ENCODE data around the gene APOF.
"Not testable (repeated sequence)": the region's sequence is repeated elsewhere in the genome, so short reads cannot be mapped to it uniquely, and the experiment has no call there.

Gene APOF, protein sequence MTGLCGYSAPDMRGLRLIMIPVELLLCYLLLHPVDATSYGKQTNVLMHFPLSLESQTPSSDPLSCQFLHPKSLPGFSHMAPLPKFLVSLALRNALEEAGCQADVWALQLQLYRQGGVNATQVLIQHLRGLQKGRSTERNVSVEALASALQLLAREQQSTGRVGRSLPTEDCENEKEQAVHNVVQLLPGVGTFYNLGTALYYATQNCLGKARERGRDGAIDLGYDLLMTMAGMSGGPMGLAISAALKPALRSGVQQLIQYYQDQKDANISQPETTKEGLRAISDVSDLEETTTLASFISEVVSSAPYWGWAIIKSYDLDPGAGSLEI

GRCh38 chr12:56362130-56363059 lies at the start of gene APOF:
APOF (minus strand) TSS chr12:56362857; CDS start chr12:56362745, 112 bp downstream.
- DNase-seq (ENCODE audit: low read depth) = no peak

- no peak for DNase-seq (ENCODE audit: low read depth)
Observed at GRCh38 chr12:56411781-56412639, 49.4 kb upstream of the APOF start.

DNA sequence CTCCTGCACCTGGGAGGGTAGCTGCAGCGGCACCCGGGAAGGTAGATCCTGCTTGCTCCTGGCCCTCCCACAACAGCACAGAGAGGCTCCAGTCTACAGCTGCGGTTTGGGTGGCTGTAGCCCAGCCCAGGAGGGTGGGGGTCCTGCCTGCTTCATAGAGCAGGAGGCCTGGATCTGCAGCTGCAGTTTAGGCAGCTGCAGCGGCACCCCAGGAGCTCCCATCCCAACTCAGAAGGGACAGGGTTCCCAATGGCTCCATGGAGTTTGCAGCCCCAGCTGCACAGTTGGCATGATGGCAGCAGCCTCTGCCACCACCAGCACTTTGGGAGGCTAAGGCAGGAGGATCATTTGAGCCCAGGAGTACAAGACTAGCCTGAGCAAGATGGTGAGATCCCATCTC lies 48.1 kb upstream of the APOF start:
- no peak for DNase-seq (ENCODE audit: low read depth)

DNA sequence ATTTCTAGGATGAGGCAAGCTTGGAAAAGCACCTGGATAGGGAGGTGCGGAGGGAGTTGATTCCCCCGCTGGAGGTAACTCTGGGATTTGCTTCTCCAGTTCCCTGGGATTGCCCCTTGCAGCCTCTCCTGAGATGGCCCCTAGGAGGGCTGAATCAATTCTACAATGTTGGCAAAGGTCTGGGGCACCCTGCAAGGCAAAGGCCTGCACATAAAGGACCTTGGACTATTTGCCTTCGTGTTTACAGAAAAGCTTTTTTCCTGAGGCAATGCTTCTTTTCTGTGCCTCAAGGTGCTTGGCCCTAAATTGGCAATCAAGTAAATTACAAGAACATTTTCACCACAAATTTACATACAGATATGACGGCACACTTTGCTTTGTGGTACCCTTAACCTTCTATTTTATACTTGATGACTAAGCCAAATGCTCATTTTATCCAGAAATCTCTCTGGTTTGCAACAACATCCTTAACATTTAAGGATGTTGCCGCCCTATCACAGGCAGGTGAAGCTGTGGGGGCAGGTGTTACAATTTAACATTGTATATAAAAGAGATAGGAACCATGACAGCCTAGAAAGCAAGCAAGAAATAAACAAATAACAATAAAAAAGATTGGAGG lies 46.3 kb upstream of the APOF start:
- no peak for DNase-seq (ENCODE audit: low read depth)

DNA sequence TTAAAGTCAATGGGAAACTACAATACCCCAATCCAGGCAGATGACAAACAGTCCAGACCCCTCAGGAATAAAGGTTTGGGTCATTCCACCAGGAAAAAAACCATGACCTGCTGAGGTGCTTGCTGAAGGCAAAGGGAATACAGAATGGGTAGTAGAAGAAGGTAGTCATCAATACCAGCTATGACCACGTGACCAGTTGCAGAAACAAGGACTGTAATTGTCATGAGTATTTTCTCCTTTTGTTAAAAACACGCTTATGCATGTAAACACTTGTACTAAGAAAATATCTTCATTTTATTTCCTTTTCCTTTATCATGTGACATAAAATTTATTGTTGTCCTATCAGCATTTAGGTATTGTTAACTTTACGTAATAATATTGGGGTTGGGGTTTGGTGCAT lies 41.6 kb upstream of the APOF start:
- DNase-seq (ENCODE audit: low read depth) = not testable (repeated sequence)

DNA sequence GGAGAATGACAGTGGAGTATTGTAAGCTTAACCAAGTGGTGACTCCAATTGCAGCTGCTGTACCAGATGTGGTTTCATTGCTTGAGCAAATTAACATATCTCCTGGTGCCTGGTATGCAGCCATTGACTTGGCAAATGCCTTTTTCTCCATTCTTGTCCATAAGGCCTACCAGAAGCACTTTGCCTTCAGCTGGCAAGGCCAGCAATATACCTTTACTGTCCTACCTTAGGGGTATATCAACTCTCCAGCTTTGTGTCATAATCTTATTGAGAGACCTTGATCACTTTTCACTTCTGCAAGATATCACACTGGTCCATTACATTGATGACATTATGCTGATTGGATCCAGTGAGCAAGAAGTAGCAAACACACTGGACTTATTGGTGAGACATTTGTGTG lies 39.0 kb upstream of the APOF start:
- not testable (repeated sequence) for DNase-seq (ENCODE audit: low read depth)

- not testable (repeated sequence) for DNase-seq (ENCODE audit: low read depth)
Observed at GRCh38 chr12:56401125-56401524, 38.5 kb upstream of the APOF start.

DNA sequence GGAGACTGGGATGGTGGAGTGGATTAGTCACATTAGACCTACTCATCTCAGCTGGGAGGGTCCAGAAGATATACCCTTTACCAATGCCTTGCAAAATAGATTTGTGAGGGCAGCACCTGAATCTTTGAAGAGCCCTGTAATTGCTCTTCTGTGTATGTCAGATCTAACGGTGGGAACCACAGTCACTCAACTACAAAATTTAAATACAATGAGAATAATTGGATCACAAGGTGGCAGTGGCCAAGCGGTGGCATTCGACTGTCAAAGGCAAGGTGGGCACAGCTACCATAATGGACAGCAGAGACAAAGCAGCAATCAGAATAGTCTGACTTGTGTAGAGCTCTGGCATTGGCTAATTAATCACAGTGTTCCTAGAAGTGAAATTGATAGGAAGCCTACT lies 36.8 kb upstream of the APOF start:
- not testable (repeated sequence) for DNase-seq (ENCODE audit: low read depth)

GRCh38 chr12:56398324-56398723 lies 35.7 kb upstream of the APOF start:
- DNase-seq (ENCODE audit: low read depth) = no peak

- DNase-seq (ENCODE audit: low read depth) = no peak
Observed at GRCh38 chr12:56392331-56392730, 29.7 kb upstream of the APOF start.

DNA sequence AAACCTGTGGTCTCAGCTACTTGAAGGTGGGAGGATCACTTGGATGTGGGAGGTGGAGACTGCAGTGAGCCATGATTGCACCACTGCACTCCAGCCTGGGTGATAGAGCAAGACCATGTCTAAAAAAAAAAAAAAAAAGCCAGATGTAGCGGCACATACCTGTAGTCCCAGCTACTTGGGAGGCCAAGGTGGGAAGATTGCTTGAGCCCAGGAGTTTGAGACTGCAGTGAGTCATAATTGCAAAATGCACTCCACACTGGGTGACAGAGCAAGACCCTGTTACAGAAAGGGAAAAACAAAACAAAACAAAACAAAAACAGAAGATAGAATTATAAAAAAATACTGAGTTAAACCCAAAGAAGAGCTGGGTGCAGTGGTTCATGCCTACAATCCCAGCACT lies 29.1 kb upstream of the APOF start:
- no peak for DNase-seq (ENCODE audit: low read depth)

- no peak for DNase-seq (ENCODE audit: low read depth)
Observed at GRCh38 chr12:56389412-56389811, 26.8 kb upstream of the APOF start.

DNA sequence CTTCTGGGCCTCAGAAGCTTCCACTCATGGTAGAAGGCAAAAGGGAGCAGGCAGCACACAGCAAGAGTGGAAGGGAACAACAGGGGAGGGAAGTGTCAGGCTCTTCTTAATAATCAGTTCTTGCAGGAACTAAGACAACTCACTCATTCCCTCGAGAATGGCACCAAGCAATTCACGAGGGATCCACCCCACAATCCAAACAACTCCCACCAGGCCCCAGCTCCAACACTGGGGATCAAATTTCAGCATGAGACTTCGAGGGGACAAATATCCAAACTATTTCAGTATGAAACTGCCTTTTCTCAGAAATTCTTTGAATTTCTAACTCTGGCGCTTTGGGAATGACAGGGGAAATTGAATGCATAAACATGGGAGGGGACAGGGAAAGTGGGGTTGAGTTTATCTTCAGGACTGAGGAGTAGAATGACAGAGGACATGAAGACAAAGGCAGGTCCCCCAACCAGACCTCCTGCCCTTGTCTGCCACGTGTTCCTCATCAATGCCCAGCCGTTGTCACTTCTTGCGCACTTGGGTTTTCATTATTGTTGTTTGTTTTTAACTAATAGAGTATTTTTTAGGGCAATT lies 24.6 kb upstream of the APOF start:
- no peak for DNase-seq (ENCODE audit: low read depth)

- DNase-seq (ENCODE audit: low read depth) = no peak
Observed at GRCh38 chr12:56385873-56386272, 23.2 kb upstream of the APOF start.

- DNase-seq (ENCODE audit: low read depth) = no peak
Observed at GRCh38 chr12:56382611-56383010, 20.0 kb upstream of the APOF start.

DNA sequence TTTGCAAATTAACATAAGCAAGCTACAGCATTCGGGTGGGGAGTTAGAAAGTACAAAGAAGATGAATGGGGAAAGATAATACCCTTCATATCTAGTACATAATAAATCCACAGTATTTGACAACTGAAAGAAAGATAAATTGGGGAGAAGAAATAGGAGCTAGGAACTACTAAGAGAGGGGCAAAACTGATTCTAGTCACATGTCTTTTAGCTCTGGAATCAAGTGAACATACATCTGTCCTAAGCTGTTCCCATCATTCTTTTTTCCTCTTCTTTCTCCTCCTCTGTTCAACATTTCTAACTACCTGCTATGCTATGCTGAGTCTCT lies 15.3 kb upstream of the APOF start:
- no peak for DNase-seq (ENCODE audit: low read depth)

DNA sequence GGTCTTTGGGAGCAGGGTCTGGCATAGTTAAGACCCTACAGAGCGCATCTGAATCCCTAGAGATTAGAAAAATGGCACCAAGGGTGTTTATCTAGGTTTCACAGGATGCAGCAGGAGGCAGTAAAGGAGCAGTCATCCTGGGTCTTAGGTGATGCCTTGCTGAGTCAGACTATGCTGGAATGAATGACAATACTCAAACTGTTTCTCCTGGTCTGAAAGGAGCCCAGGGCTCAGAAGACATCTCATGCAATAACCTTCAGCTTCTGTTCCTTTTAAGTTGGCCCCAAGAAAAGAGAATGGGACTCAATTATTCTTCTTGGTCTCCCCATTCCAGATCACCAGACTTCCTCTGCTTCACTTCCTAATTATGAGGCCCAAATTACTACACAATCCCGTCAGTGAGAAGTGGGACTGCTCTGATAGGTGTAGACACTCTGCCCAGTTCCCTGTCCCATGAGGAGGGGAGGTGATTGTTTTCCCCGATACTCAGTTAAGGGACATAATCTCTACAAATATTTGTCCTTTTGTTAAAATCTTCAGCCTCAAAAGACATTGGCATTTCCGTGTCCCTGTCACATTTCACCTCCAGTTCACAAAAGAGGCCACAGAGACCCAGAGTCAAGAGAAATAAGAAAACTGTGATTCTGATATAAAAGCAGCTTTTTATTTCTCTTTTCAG lies 14.8 kb upstream of the APOF start:
- no peak for DNase-seq (ENCODE audit: low read depth)

- DNase-seq (ENCODE audit: low read depth) = no peak
Observed at GRCh38 chr12:56375598-56376434, 13.2 kb upstream of the APOF start.

- no peak for DNase-seq (ENCODE audit: low read depth)
Observed at GRCh38 chr12:56374726-56375597, 12.3 kb upstream of the APOF start.

Data from activated T-cell treated with anti-CD3 and anti-CD28 coated beads for 24 hours (primary cell).